DMS53 treated with DMSO at 0.1 percent for 48 hours (cell line): Measurements from ENCODE around the gene USP17L20.
"Not testable (repeated sequence)": the region's sequence is repeated elsewhere in the genome, so short reads cannot be mapped to it uniquely, and the experiment has no call there.

Source experiments
- DNase-seq: peaks from one replicate; lab custom pipeline; 2025; ENCODE audit not compliant: unreplicated experiment; lab: John Stamatoyannopoulos, UW

The USP17L20 gene, protein sequence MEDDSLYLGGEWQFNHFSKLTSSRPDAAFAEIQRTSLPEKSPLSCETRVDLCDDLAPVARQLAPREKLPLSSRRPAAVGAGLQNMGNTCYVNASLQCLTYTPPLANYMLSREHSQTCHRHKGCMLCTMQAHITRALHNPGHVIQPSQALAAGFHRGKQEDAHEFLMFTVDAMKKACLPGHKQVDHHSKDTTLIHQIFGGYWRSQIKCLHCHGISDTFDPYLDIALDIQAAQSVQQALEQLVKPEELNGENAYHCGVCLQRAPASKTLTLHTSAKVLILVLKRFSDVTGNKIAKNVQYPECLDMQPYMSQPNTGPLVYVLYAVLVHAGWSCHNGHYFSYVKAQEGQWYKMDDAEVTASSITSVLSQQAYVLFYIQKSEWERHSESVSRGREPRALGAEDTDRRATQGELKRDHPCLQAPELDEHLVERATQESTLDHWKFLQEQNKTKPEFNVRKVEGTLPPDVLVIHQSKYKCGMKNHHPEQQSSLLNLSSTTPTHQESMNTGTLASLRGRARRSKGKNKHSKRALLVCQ

DNA sequence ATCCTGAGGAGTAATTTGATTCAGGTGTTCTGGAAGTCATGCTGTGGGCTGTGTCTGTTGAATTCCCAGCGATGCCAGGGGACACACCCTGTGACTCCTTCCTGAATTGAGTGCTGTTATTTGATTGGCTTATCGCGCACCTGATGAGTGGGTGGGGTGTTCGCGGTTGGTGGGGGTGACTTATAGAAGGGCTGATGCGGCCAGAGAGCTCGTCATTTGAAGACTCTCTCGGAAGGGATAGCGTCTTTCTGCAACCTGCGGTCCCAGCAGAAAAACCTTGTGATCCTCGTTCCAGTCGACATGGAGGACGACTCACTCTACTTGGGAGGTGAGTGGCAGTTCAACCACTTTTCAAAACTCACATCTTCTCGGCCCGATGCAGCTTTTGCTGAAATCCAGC, at the start of gene USP17L20:
USP17L20 (plus strand) TSS at position 301 of the 400 bp plus-strand sequence; CDS start at position 301, 0 bp downstream.
- DNase-seq, result not testable (repeated sequence)

DNA sequence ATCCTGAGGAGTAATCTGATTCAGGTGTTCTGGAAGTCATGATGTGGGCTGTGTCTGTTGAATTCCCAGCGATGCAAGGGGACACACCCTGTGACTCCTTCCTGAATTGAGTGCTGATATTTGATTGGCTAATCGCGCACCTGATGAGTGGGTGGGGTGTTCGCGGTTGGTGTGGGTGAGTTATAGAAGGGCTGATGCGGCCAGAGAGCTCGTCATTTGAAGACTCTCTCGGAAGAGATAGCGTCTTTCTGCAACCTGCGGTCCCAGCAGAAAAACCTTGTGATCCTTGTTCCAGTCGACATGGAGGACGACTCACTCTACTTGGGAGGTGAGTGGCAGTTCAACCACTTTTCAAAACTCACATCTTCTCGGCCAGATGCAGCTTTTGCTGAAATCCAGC, 47.6 kb upstream of the USP17L20 start, which contains the start of gene USP17L10:
USP17L10 (plus strand) TSS at position 301 of the 400 bp plus-strand sequence; CDS start at position 301, 0 bp downstream.
- DNase-seq, result not testable (repeated sequence)

DNA sequence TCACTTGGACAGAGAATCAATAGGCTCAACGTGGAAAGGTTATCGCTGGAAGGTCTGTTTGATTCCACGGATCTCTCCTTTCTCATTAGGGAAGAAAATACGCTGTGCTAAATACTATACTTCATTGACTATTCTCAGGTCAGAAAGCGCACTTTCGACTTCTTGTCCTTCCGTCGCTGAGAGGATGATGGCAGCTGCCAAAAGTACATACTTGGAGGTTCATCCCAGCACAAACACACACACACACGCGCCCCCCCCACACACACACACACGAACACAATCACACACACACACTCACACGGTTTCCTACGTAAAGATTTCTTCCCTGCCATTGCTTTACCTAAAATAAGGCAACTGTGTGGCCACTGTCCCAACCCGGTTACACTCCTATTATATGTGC, 43.2 kb upstream of the USP17L20 start:
- DNase-seq, result not testable (repeated sequence)

DNA sequence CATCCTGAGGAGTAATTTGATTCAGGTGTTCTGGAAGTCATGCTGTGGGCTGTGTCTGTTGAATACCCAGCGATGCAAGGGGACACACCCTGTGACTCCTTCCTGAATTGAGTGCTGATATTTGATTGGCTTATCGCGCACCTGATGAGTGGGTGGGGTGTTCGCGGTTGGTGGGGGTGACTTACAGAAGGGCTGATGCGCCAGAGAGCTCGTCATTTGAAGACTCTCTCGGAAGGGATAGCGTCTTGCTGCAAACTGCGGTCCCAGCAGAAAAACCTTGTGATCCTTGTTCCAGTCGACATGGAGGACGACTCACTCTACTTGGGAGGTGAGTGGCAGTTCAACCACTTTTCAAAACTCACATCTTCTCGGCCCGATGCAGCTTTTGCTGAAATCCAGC, 42.8 kb upstream of the USP17L20 start, which contains the start of gene USP17L11:
USP17L11 (plus strand) TSS at position 301 of the 400 bp plus-strand sequence; CDS start at position 301, 0 bp downstream.
- not testable (repeated sequence) for DNase-seq

DNA sequence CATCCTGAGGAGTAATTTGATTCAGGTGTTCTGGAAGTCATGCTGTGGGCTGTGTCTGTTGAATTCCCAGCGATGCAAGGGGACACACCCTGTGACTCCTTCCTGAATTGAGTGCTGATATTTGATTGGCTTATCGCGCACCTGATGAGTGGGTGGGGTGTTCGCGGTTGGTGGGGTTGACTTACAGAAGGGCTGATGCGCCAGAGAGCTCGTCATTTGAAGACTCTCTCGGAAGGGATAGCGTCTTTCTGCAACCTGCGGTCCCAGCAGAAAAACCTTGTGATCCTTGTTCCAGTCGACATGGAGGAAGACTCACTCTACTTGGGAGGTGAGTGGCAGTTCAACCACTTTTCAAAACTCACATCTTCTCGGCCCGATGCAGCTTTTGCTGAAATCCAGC, 38.1 kb upstream of the USP17L20 start, which contains the start of gene USP17L12:
USP17L12 (plus strand) TSS at position 301 of the 400 bp plus-strand sequence; CDS start at position 301, 0 bp downstream.
- not testable (repeated sequence) for DNase-seq

DNA sequence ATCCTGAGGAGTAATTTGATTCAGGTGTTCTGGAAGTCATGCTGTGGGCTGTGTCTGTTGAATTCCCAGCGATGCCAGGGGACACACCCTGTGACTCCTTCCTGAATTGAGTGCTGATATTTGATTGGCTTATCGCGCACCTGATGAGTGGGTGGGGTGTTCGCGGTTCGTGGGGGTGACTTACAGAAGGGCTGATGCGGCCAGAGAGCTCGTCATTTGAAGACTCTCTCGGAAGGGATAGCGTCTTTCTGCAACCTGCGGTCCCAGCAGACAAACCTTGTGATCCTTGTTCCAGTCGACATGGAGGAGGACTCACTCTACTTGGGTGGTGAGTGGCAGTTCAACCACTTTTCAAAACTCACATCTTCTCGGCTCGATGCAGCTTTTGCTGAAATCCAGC, 33.3 kb upstream of the USP17L20 start, which contains the start of gene USP17L13:
USP17L13 (plus strand) TSS at position 301 of the 400 bp plus-strand sequence; CDS start at position 301, 0 bp downstream.
- not testable (repeated sequence) for DNase-seq

DNA sequence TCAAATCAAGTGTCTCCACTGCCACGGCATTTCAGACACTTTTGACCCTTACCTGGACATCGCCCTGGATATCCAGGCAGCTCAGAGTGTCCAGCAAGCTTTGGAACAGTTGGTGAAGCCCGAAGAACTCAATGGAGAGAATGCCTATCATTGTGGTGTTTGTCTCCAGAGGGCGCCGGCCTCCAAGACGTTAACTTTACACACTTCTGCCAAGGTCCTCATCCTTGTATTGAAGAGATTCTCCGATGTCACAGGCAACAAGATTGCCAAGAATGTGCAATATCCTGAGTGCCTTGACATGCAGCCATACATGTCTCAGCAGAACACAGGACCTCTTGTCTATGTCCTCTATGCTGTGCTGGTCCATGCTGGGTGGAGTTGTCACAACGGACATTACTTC, 27.7 kb upstream of the USP17L20 start:
- DNase-seq, result not testable (repeated sequence)

DNA sequence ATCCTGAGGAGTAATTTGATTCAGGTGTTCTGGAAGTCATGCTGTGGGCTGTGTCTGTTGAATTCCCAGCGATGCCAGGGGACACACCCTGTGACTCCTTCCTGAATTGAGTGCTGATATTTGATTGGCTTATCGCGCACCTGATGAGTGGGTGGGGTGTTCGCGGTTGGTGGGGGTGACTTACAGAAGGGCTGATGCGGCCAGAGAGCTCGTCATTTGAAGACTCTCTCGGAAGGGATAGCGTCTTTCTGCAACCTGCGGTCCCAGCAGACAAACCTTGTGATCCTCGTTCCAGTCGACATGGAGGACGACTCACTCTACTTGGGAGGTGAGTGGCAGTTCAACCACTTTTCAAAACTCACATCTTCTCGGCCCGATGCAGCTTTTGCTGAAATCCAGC, 23.8 kb upstream of the USP17L20 start, which contains the start of gene USP17L15:
USP17L15 (plus strand) TSS at position 301 of the 400 bp plus-strand sequence; CDS start at position 301, 0 bp downstream.
- DNase-seq, result not testable (repeated sequence)

DNA sequence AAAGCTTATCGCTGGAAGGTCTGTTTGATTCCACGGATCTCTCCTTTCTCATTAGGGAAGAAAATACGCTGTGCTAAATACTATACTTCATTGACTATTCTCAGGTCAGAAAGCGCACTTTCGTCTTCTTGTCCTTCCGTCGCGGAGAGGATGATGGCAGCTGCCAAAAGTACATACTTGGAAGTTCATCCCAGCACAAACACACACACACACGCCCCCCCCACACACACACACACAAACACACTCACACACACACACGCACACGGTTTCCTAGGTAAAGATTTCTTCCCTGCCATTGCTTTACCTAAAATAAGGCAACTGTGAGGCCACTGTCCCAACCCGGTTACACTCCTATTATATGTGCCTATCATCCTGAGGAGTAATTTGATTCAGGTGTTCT, 19.5 kb upstream of the USP17L20 start:
- DNase-seq, result not testable (repeated sequence)

DNA sequence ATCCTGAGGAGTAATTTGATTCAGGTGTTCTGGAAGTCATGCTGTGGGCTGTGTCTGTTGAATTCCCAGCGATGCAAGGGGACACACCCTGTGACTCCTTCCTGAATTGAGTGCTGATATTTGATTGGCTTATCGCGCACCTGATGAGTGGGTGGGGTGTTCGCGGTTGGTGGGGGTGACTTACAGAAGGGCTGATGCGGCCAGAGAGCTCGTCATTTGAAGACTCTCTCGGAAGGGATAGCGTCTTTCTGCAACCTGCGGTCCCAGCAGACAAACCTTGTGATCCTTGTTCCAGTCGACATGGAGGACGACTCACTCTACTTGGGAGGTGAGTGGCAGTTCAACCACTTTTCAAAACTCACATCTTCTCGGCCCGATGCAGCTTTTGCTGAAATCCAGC, 14.3 kb upstream of the USP17L20 start, which contains the start of gene USP17L17:
USP17L17 (plus strand) TSS at position 301 of the 400 bp plus-strand sequence; CDS start at position 301, 0 bp downstream.
- not testable (repeated sequence) for DNase-seq

DNA sequence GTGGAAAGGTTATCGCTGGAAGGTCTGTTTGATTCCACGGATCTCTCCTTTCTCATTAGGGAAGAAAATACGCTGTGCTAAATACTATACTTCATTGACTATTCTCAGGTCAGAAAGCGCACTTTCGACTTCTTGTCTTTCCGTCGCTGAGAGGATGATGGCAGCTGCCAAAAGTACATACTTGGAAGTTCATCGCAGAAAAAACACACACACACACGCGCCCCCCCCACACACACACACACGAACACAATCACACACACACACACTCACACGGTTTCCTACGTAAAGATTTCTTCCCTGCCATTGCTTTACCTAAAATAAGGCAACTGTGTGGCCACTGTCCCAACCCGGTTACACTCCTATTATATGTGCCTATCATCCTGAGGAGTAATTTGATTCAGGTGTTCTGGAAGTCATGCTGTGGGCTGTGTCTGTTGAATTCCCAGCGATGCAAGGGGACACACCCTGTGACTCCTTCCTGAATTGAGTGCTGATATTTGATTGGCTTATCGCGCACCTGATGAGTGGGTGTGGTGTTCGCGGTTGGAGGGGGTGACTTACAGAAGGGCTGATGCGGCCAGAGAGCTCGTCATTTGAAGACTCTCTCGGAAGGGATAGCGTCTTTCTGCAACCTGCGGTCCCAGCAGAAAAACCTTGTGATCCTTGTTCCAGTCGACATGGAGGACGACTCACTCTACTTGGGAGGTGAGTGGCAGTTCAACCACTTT, 9.8 kb upstream of the USP17L20 start, which contains the start of gene USP17L18:
USP17L18 (plus strand) TSS at position 678 of the 728 bp plus-strand sequence; CDS start at position 678, 0 bp downstream.
- not testable (repeated sequence) for DNase-seq

DNA sequence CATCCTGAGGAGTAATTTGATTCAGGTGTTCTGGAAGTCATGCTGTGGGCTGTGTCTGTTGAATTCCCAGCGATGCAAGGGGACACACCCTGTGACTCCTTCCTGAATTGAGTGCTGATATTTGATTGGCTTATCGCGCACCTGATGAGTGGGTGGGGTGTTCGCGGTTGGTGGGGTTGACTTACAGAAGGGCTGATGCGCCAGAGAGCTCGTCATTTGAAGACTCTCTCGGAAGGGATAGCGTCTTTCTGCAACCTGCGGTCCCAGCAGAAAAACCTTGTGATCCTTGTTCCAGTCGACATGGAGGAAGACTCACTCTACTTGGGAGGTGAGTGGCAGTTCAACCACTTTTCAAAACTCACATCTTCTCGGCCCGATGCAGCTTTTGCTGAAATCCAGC, 4.8 kb upstream of the USP17L20 start, which contains the start of gene USP17L19:
USP17L19 (plus strand) TSS at position 301 of the 400 bp plus-strand sequence; CDS start at position 301, 0 bp downstream.
- DNase-seq, result not testable (repeated sequence)

DNA sequence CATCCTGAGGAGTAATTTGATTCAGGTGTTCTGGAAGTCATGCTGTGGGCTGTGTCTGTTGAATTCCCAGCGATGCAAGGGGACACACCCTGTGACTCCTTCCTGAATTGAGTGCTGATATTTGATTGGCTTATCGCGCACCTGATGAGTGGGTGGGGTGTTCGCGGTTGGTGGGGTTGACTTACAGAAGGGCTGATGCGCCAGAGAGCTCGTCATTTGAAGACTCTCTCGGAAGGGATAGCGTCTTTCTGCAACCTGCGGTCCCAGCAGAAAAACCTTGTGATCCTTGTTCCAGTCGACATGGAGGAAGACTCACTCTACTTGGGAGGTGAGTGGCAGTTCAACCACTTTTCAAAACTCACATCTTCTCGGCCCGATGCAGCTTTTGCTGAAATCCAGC, 4.6 kb downstream of the USP17L20 start, which contains the start of gene USP17L21:
USP17L21 (plus strand) TSS at position 301 of the 400 bp plus-strand sequence; CDS start at position 301, 0 bp downstream.
- DNase-seq, result not testable (repeated sequence)

DNA sequence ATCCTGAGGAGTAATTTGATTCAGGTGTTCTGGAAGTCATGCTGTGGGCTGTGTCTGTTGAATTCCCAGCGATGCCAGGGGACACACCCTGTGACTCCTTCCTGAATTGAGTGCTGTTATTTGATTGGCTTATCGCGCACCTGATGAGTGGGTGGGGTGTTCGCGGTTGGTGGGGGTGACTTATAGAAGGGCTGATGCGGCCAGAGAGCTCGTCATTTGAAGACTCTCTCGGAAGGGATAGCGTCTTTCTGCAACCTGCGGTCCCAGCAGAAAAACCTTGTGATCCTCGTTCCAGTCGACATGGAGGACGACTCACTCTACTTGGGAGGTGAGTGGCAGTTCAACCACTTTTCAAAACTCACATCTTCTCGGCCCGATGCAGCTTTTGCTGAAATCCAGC, 9.4 kb downstream of the USP17L20 start, which contains the start of gene USP17L22:
USP17L22 (plus strand) TSS at position 301 of the 400 bp plus-strand sequence; CDS start at position 301, 0 bp downstream.
- not testable (repeated sequence) for DNase-seq

DNA sequence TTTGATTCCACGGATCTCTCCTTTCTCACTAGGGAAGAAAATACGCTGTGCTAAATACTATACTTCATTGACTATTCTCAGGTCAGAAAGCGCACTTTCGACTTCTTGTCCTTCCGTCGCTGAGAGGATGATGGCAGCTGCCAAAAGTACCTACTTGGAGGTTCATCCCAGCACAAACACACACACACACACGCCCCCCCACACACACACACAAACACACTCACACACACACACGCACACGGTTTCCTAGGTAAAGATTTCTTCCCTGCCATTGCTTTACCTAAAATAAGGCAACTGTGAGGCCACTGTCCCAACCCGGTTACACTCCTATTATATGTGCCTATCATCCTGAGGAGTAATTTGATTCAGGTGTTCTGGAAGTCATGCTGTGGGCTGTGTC, 13.8 kb downstream of the USP17L20 start:
- not testable (repeated sequence) for DNase-seq
